ENCODE measurements around the gene PHTF2.
"Not testable (repeated sequence)": the region's sequence is repeated elsewhere in the genome, so short reads cannot be mapped to it uniquely, and the experiment has no call there.

PHTF2 gene

DNA sequence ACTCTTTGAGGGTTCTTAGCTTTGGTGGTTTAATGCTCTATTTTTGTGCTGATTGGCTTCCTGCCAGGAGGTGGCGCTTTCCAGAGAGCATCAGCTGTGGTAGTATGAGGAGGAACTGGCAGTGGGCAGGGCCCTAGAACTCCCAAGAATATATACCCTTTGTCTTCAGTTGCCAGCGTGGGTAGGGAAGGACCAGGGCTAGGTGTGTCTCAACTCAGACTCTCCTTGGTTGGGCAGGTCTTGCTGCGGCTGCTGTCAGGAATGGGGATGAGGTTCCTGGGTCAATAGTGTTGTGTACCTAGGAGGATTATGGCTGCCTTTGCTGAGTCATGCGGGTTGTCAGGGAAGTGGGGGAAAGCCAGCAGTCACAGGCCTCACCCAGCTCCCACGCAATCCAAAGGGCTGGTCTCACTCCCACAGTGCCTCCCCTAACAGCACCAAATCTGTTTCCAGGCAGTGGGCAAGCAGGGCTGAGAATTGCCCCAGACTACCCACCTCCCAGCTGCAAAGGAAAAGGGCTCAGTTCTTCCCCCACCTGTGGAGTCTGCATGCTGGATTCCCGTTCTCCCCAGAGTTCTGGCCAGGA, 191.5 kb downstream of the PHTF2 start:
- peak in 1 of 2 donors; percentile 2 for DNase-seq (ENCODE audit: low read depth in 2 of 2)

DNA sequence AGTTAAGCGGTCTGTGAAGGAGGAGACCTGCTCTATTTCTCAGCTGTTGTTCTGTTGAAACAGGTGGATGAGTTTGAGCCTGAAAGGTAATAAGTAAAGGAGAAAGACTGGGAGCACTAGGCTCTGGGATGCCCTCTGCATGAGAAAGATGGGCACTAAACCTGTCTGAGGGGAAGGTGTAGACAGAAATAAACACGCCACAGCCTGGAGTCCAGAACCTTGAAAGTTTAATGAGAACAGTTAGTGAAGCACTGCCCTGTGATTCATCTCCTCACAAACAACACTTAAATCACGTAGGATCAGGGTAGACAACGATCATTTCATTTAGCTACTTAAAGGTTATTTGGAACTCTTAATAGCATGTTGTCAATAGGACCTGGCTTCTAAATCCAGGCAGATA, 193.1 kb downstream of the PHTF2 start:
- no peak for DNase-seq (ENCODE audit: low read depth in 2 of 2)

GRCh38 chr7:77993838-77994237, 195.3 kb downstream of the PHTF2 start:
- no peak for DNase-seq (ENCODE audit: low read depth in 2 of 2)

DNA sequence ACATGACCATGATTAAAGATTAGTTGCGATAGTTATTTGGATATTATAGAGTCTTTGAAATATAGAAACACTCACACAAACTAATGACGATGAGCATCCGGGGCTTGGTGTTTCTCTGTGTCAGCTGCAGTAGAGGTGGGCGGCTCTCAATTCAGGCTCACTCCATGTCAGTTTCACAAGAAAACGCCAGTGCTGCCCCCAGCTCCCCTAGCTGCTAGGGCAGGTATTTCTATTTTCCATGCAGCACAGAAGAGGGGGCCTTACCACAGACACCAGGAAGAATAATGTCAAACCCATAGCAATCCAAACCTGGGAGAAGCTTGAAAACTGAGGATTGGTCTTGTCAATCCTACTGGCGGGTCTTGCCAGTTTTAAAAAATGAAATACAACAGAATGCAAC, 197.1 kb downstream of the PHTF2 start:
- no peak for DNase-seq (ENCODE audit: low read depth in 2 of 2)

- not testable (repeated sequence) for DNase-seq (ENCODE audit: low read depth in 2 of 2)
These were observed 200.6 kb downstream of the PHTF2 start for GRCh38 chr7:77999168-77999567.

DNA sequence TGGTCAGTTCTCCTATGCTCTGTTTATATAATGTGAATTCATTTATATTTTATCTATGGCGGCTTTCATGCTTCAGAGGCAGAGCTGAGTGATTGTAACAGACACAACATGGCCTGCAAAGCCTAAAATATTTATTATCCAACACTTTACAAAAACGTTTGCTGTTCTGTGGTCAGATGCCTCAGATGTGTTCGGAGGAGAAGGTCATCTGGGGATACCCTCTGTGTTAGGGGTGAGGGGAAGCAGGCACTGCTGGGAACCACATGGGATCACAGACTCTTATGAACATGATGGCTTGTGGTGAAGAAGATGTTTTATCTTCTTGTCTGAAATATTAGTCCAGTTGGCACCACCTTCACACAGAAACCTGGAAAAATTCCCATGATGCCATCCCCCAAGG, 203.4 kb downstream of the PHTF2 start:
- DNase-seq (ENCODE audit: low read depth in 2 of 2) = no peak

- DNase-seq (ENCODE audit: low read depth in 2 of 2) = no peak
These were observed 204.1 kb downstream of the PHTF2 start for GRCh38 chr7:78002715-78003114.

GRCh38 chr7:78006063-78006755, 207.6 kb downstream of the PHTF2 start:
- no peak for DNase-seq (ENCODE audit: low read depth in 2 of 2)
